ENCODE measurements around the gene KIF21A. TPM values are rescaled to one million over a fixed set of nuclear protein-coding genes. Genes with fewer than 3 reads are reported as not detected.

KIF21A gene
- polyA plus RNA-seq, 1 donor from 2014 or later: 130 TPM

- Histone ChIP-seq H3F3A (ENCODE audit: insufficient read depth, low read length, poor library complexity, severe bottlenecking) (no peaks in the 10 kb centered on the region), H3K9me2 (ENCODE audit: insufficient read depth, low read length) (no peaks in the 10 kb centered on the region), H3K4me3 (ENCODE audit: low read length) (no peak overlapping the region), H3K27me3 (ENCODE audit: insufficient read depth, low read depth, low read length) (no peaks in the 10 kb centered on the region), H3K36me3 (ENCODE audit: insufficient read depth, low read length) (no peaks in the 10 kb centered on the region), H3K27ac (ENCODE audit: low read length) (no peak overlapping the region), H3K79me2 (replicated peaks; ENCODE audit: insufficient read depth, low read length) (peaks cover 96% of the 10 kb centered on the region), H3K4me2 (ENCODE audit: low read length) (no peak overlapping the region), H2AFZ (ENCODE audit: low read depth, low read length) (no peak overlapping the region), H3K9me3 (ENCODE audit: low read length) (no peaks in the 10 kb centered on the region), H4K20me1 (ENCODE audit: insufficient read depth) (no peaks in the 10 kb centered on the region), H3K9ac (ENCODE audit: low read length) (no peak overlapping the region)
- TF ChIP-seq MXI1 (conservative IDR thresholded peaks at IDR 0.05; ENCODE audit: poor library complexity, severe bottlenecking): no peak
- no peak for TF ChIP-seq RAD21 (conservative IDR thresholded peaks at IDR 0.05)
- TF ChIP-seq POLR2AphosphoS5 (IDR thresholded peaks at IDR 0.05): no peak
- TF ChIP-seq EP300 (conservative IDR thresholded peaks at IDR 0.05; ENCODE audit: poor library complexity, severe bottlenecking): no peak
- TF ChIP-seq, protein P1, sequence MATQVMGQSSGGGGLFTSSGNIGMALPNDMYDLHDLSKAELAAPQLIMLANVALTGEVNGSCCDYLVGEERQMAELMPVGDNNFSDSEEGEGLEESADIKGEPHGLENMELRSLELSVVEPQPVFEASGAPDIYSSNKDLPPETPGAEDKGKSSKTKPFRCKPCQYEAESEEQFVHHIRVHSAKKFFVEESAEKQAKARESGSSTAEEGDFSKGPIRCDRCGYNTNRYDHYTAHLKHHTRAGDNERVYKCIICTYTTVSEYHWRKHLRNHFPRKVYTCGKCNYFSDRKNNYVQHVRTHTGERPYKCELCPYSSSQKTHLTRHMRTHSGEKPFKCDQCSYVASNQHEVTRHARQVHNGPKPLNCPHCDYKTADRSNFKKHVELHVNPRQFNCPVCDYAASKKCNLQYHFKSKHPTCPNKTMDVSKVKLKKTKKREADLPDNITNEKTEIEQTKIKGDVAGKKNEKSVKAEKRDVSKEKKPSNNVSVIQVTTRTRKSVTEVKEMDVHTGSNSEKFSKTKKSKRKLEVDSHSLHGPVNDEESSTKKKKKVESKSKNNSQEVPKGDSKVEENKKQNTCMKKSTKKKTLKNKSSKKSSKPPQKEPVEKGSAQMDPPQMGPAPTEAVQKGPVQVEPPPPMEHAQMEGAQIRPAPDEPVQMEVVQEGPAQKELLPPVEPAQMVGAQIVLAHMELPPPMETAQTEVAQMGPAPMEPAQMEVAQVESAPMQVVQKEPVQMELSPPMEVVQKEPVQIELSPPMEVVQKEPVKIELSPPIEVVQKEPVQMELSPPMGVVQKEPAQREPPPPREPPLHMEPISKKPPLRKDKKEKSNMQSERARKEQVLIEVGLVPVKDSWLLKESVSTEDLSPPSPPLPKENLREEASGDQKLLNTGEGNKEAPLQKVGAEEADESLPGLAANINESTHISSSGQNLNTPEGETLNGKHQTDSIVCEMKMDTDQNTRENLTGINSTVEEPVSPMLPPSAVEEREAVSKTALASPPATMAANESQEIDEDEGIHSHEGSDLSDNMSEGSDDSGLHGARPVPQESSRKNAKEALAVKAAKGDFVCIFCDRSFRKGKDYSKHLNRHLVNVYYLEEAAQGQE (IDR thresholded peaks at IDR 0.05; ENCODE audit: borderline replicate concordance): no peak
- TF ChIP-seq, protein P2, sequence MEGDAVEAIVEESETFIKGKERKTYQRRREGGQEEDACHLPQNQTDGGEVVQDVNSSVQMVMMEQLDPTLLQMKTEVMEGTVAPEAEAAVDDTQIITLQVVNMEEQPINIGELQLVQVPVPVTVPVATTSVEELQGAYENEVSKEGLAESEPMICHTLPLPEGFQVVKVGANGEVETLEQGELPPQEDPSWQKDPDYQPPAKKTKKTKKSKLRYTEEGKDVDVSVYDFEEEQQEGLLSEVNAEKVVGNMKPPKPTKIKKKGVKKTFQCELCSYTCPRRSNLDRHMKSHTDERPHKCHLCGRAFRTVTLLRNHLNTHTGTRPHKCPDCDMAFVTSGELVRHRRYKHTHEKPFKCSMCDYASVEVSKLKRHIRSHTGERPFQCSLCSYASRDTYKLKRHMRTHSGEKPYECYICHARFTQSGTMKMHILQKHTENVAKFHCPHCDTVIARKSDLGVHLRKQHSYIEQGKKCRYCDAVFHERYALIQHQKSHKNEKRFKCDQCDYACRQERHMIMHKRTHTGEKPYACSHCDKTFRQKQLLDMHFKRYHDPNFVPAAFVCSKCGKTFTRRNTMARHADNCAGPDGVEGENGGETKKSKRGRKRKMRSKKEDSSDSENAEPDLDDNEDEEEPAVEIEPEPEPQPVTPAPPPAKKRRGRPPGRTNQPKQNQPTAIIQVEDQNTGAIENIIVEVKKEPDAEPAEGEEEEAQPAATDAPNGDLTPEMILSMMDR (IDR thresholded peaks at IDR 0.05; ENCODE audit: poor library complexity, severe bottlenecking): no peak
- no peak for TF ChIP-seq EZH2 (IDR thresholded peaks at IDR 0.05; ENCODE audit: borderline replicate concordance, insufficient read depth, low read length, poor library complexity, severe bottlenecking)
- TF ChIP-seq TAF1 (IDR thresholded peaks at IDR 0.05; ENCODE audit: low read depth): no peak
- TF ChIP-seq SMC3 (conservative IDR thresholded peaks at IDR 0.05; ENCODE audit: poor library complexity): no peak
Observed at GRCh38 chr12:39435531-39435930, 7.4 kb downstream of the KIF21A start.

DNA sequence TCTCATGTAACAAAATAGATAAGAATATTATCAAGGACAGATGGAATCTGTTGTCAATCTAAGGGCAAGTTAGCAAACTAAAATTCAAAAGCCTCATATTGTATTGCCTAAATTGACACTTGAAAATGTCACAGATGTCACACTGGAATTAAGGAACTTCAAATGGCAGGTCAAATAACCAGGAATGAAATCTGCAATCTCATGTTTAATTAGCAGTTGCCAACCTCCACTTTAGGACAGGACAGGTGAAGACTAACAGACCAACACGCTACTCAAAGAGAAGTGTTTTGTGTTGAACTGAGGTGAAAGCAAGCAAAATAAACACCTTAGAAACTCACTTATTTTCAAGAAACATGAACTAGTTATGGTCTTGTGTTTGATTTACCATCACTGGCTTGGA is 11.1 kb downstream of the KIF21A start:
- Histone ChIP-seq H3F3A (ENCODE audit: insufficient read depth, low read length, poor library complexity, severe bottlenecking) (no peaks in the 10 kb centered on the region), H3K4me2 (ENCODE audit: low read length) (no peak overlapping the region), H3K27ac (ENCODE audit: low read length) (no peak overlapping the region), H3K9me2 (ENCODE audit: insufficient read depth, low read length) (no peaks in the 10 kb centered on the region), H3K4me3 (ENCODE audit: low read length) (no peak overlapping the region), H3K36me3 (ENCODE audit: insufficient read depth, low read length) (no peaks in the 10 kb centered on the region), H3K27me3 (ENCODE audit: insufficient read depth, low read depth, low read length) (no peaks in the 10 kb centered on the region), H2AFZ (ENCODE audit: low read depth, low read length) (no peak overlapping the region), H3K9me3 (ENCODE audit: low read length) (no peaks in the 10 kb centered on the region), H3K79me2 (replicated peaks; ENCODE audit: insufficient read depth, low read length) (peaks cover 81% of the 10 kb centered on the region), H3K9ac (ENCODE audit: low read length) (no peak overlapping the region), H4K20me1 (ENCODE audit: insufficient read depth) (no peaks in the 10 kb centered on the region)
- TF ChIP-seq EZH2 (IDR thresholded peaks at IDR 0.05; ENCODE audit: borderline replicate concordance, insufficient read depth, low read length, poor library complexity, severe bottlenecking): no peak
- TF ChIP-seq MXI1 (conservative IDR thresholded peaks at IDR 0.05; ENCODE audit: poor library complexity, severe bottlenecking): no peak
- TF ChIP-seq RAD21 (conservative IDR thresholded peaks at IDR 0.05): no peak
- TF ChIP-seq EP300 (conservative IDR thresholded peaks at IDR 0.05; ENCODE audit: poor library complexity, severe bottlenecking): no peak
- TF ChIP-seq, protein P1 (IDR thresholded peaks at IDR 0.05; ENCODE audit: borderline replicate concordance): no peak
- TF ChIP-seq, protein P2 (IDR thresholded peaks at IDR 0.05; ENCODE audit: poor library complexity, severe bottlenecking): no peak
- no peak for TF ChIP-seq SMC3 (conservative IDR thresholded peaks at IDR 0.05; ENCODE audit: poor library complexity)
- TF ChIP-seq POLR2AphosphoS5 (IDR thresholded peaks at IDR 0.05): no peak
- TF ChIP-seq TAF1 (IDR thresholded peaks at IDR 0.05; ENCODE audit: low read depth): no peak

All from neural cell (in vitro differentiated cells).